Uterus (tissue), 4 donors: Measurements from ENCODE around the gene XIRP2. TPM values are rescaled to one million over a fixed set of nuclear protein-coding genes. Genes with fewer than 3 reads are reported as not detected.

Source experiments
- DNase-seq, 2 donors: peaks; one replicate each; pipeline ENCODE4 v3.0.0-alpha.2; 2019 to 2020
- H3K27ac ChIP-seq, 2 donors: fragments of 200-600 bp; sonication (generic); 1 replicate in 1 of 2; 2 replicates in 1 of 2; pipeline ENCODE4 v1.5.1; 2016 to 2018
- H3K27me3 ChIP-seq, 2 donors: fragments of 200-600 bp; sonication (generic); one replicate each; pipeline ENCODE4 v1.5.1; 2018 to 2019; ENCODE audit warnings: control low read depth in 1 of 2
- H3K36me3 ChIP-seq, 2 donors: fragments of 200-600 bp; sonication (generic); one replicate each; pipeline ENCODE4 v1.5.1; 2019; ENCODE audit warnings: control low read depth in 1 of 2
- H3K4me1 ChIP-seq, 2 donors: fragments of 200-600 bp; sonication (generic); one replicate each; pipeline ENCODE4 v1.5.1; 2018 to 2019; ENCODE audit warnings: control low read depth in 1 of 2
- H3K4me3 ChIP-seq, 2 donors: fragments of 200-600 bp; sonication (generic); 1 replicate in 1 of 2; 2 replicates in 1 of 2; pipeline ENCODE4 v1.5.1; 2018 to 2019; ENCODE audit warnings: mild to moderate bottlenecking in 1 of 2
- H3K9me3 ChIP-seq, 2 donors: fragments of 200-600 bp; sonication (generic); one replicate each; pipeline ENCODE4 v1.5.1; 2019; ENCODE audit warnings: control low read depth in 1 of 2
- CTCF ChIP-seq, 4 experiments: fragments of 200-600 bp in 2 of 4; fragments of 450-650 bp in 2 of 4; sonication (generic) in 2 of 4; IDR thresholded peaks; one replicate each; pipeline ENCODE4 v1.5.1; 2016 to 2019; ENCODE audit warnings: antibody characterized with exemption in 4 of 4, mild to moderate bottlenecking in 2 of 4, moderate library complexity in 1 of 4
- POLR2A ChIP-seq, 2 donors: fragments of 450-650 bp; IDR thresholded peaks; one replicate each; pipeline ENCODE4 v1.6.1; 2016; ENCODE audit warnings: antibody characterized with exemption in 2 of 2, mild to moderate bottlenecking in 1 of 2, moderate library complexity in 1 of 2
- intact Hi-C: fragments of 100-400 bp; cut with DNase I; formaldehyde crosslinking; loops from one replicate; pipeline ENCODE4 v1.15.1; 2023; ENCODE audit warnings: low total_unique reads
- total RNA-seq, 4 donors: library from RNA; depleted of rRNA in 3 of 4; stranded (reverse); fragments of >200 nt in 3 of 4; gene quantifications; one replicate each; pipeline versions ENCODE4 v1.1.0 to v1.2.4, GENCODE V29; 2014 to 2023
- donor health status: DM: yes; HTN: yes; CAD: no.

Gene XIRP2
- total RNA-seq, 4 donors from 2014 or later, result 0.49 to 0.55 TPM; not detected in 2

- no peak overlapping the region for H3K27ac ChIP-seq
- intact Hi-C loops, result no loop called here
- no peak overlapping the region for H3K4me3 ChIP-seq
- no peaks in the 10 kb centered on the region for H3K9me3 ChIP-seq
- TF ChIP-seq CTCF (IDR thresholded peaks at IDR 0.05) (no peak), POLR2A (IDR thresholded peaks at IDR 0.05) (no peak)
- DNase-seq, result no peak
- no peaks in the 10 kb centered on the region for H3K27me3 ChIP-seq
- no peaks in the 10 kb centered on the region for H3K4me1 ChIP-seq
- no peaks in the 10 kb centered on the region for H3K36me3 ChIP-seq
These were observed 38.4 kb downstream of the XIRP2 start for GRCh38 chr2:166926657-166927056.

GRCh38 chr2:166932032-166932431 lies 43.8 kb downstream of the XIRP2 start:
- H3K4me1 ChIP-seq, result no peaks in the 10 kb centered on the region
- no peak overlapping the region for H3K27ac ChIP-seq
- intact Hi-C loops, result no loop called here
- no peaks in the 10 kb centered on the region for H3K9me3 ChIP-seq
- TF ChIP-seq POLR2A (IDR thresholded peaks at IDR 0.05), result no peak
- no peak for TF ChIP-seq CTCF (IDR thresholded peaks at IDR 0.05)
- H3K36me3 ChIP-seq, result no peaks in the 10 kb centered on the region
- H3K27me3 ChIP-seq, result no peaks in the 10 kb centered on the region
- H3K4me3 ChIP-seq, result no peak overlapping the region
- no peak for DNase-seq

- Histone ChIP-seq H3K36me3 (no peaks in the 10 kb centered on the region), H3K27me3 (no peaks in the 10 kb centered on the region), H3K9me3 (no peaks in the 10 kb centered on the region), H3K27ac (no peak overlapping the region), H3K4me1 (no peaks in the 10 kb centered on the region), H3K4me3 (no peak overlapping the region)
- TF ChIP-seq POLR2A (IDR thresholded peaks at IDR 0.05), result no peak
- intact Hi-C loops, result no loop called here
- DNase-seq, result no peak
These were observed 46.5 kb downstream of the XIRP2 start for GRCh38 chr2:166934817-166935216.

- Histone ChIP-seq H3K27ac (no peak overlapping the region), H3K27me3 (no peaks in the 10 kb centered on the region), H3K9me3 (no peaks in the 10 kb centered on the region), H3K4me1 (no peaks in the 10 kb centered on the region), H3K4me3 (no peak overlapping the region), H3K36me3 (no peaks in the 10 kb centered on the region)
- DNase-seq, result no peak
- TF ChIP-seq POLR2A (IDR thresholded peaks at IDR 0.05) (no peak), CTCF (IDR thresholded peaks at IDR 0.05) (no peak)
- intact Hi-C loops, result no loop called here
These were observed 54.1 kb downstream of the XIRP2 start for GRCh38 chr2:166942377-166942776.

- H3K9me3 ChIP-seq, result no peaks in the 10 kb centered on the region
- H3K4me1 ChIP-seq, result no peaks in the 10 kb centered on the region
- intact Hi-C loops, result no loop called here
- TF ChIP-seq CTCF (IDR thresholded peaks at IDR 0.05) (no peak), POLR2A (IDR thresholded peaks at IDR 0.05) (no peak)
- H3K4me3 ChIP-seq, result no peak overlapping the region
- H3K36me3 ChIP-seq, result no peaks in the 10 kb centered on the region
- DNase-seq, result no peak
- no peak overlapping the region for H3K27ac ChIP-seq
- H3K27me3 ChIP-seq, result no peaks in the 10 kb centered on the region
These were observed 56.6 kb downstream of the XIRP2 start for GRCh38 chr2:166944909-166945308.

- no peaks in the 10 kb centered on the region for H3K9me3 ChIP-seq
- H3K27me3 ChIP-seq, result no peaks in the 10 kb centered on the region
- TF ChIP-seq CTCF (IDR thresholded peaks at IDR 0.05) (no peak), POLR2A (IDR thresholded peaks at IDR 0.05) (no peak)
- no peak overlapping the region for H3K27ac ChIP-seq
- intact Hi-C loops, result no loop called here
- no peak overlapping the region for H3K4me3 ChIP-seq
- DNase-seq, result no peak
- H3K4me1 ChIP-seq, result no peaks in the 10 kb centered on the region
- no peaks in the 10 kb centered on the region for H3K36me3 ChIP-seq
These were observed 69.4 kb downstream of the XIRP2 start for GRCh38 chr2:166957686-166958085.
